SK-N-SH (cell line): Measurements from ENCODE around the gene VCAM1. TPM values are rescaled to one million over a fixed set of nuclear protein-coding genes. Genes with fewer than 3 reads are reported as not detected.

Experiments
- CTCF ChIA-PET: fragments of 300-600, 350-600 bp; formaldehyde crosslinking; extraction: SDS; loops from one replicate; lab custom pipeline; 2021; lab: Yijun Ruan, JAX
- POLR2A ChIA-PET: fragments of 350-600 bp; sonication (Branson Sonifier 250); formaldehyde crosslinking; extraction: SDS; loops from one replicate; lab custom pipeline; 2020; ENCODE audit warnings: antibody characterized with exemption, inconsistent platforms; lab: Yijun Ruan, JAX
- DNase-seq: peaks from one replicate; pipeline ENCODE4 v3.0.0; 2012
- H2AFZ ChIP-seq: fragments of 200-600 bp; sonication (generic); 2 replicates; pipeline ENCODE4 v1.8.1; 2016; ENCODE audit warnings: antibody characterized with exemption, mild to moderate bottlenecking, low read depth
- H3F3A ChIP-seq: fragments of 200-600 bp; sonication (generic); replicated peaks from 2 replicates; pipeline ENCODE3; 2016; ENCODE audit warnings: antibody characterized with exemption, mild to moderate bottlenecking; ENCODE audit not compliant: insufficient read depth
- H3K27ac ChIP-seq, 2 experiments: fragments of 200-500 bp in 1 of 2; fragments of 200-600 bp in 1 of 2; sonication (Bioruptor generic) in 1 of 2; sonication (generic), shearing (Covaris generic) in 1 of 2; 2 replicates each; pipeline versions ENCODE4 v1.5.1 to v1.6.1; 2014 to 2016; ENCODE audit warnings: low read depth in 2 of 2, inconsistent platforms in 1 of 2, low read length in 1 of 2, mild to moderate bottlenecking in 1 of 2, mixed read lengths in 1 of 2
- H3K27me3 ChIP-seq: fragments of 200-600 bp; sonication (generic), shearing (Covaris generic); 2 replicates; pipeline ENCODE4 v1.6.1; 2016; ENCODE audit warnings: mixed run types; ENCODE audit not compliant: insufficient read depth
- H3K36me3 ChIP-seq, 2 experiments: fragments of 200-500 bp in 1 of 2; fragments of 200-600 bp in 1 of 2; sonication (Bioruptor generic) in 1 of 2; sonication (generic) in 1 of 2; replicated peaks in 1 of 2; 2 replicates each; pipeline versions ENCODE3 to v1.5.1; 2014 to 2016; ENCODE audit warnings: low read length in 1 of 2, mild to moderate bottlenecking in 1 of 2; ENCODE audit not compliant: insufficient read depth in 2 of 2, control insufficient read depth in 1 of 2
- H3K4me1 ChIP-seq, 2 experiments: fragments of 200-500 bp in 1 of 2; fragments of 200-600 bp in 1 of 2; sonication (Bioruptor generic) in 1 of 2; sonication (generic), shearing (Covaris generic) in 1 of 2; 2 replicates each; pipeline versions ENCODE4 v1.5.1 to v1.6.1; 2014 to 2016; ENCODE audit warnings: low read depth in 1 of 2, low read length in 1 of 2, mixed run types in 1 of 2; ENCODE audit not compliant: insufficient read depth in 2 of 2, control insufficient read depth in 1 of 2
- H3K4me2 ChIP-seq: fragments of 200-600 bp; sonication (generic), shearing (Covaris generic); 2 replicates; pipeline ENCODE4 v1.6.1; 2017; ENCODE audit warnings: mixed run types
- H3K4me3 ChIP-seq, 2 experiments: fragments of 200-500 bp in 1 of 2; fragments of 200-600 bp in 1 of 2; sonication (Bioruptor generic) in 1 of 2; sonication (generic), shearing (Covaris generic) in 1 of 2; 2 replicates each; pipeline versions ENCODE4 v1.5.1 to v1.8.1; 2014 to 2016; ENCODE audit warnings: low read depth in 2 of 2, inconsistent platforms in 1 of 2, low read length in 1 of 2, mild to moderate bottlenecking in 1 of 2, mixed read lengths in 1 of 2, moderate library complexity in 1 of 2
- H3K79me2 ChIP-seq: fragments of 200-600 bp; sonication (generic); 2 replicates; pipeline ENCODE4 v1.8.1; 2017; ENCODE audit warnings: mild to moderate bottlenecking; ENCODE audit not compliant: insufficient read depth
- H3K9ac ChIP-seq: fragments of 200-600 bp; sonication (generic); 2 replicates; pipeline ENCODE4 v1.6.1; 2017; ENCODE audit warnings: mixed run types
- H3K9me2 ChIP-seq: fragments of 200-600 bp; sonication (generic); 2 replicates; pipeline ENCODE4 v1.6.1; 2017; ENCODE audit warnings: mixed run types
- H3K9me3 ChIP-seq: fragments of 200-600 bp; sonication (generic); 2 replicates; pipeline ENCODE4 v1.6.1; 2017; ENCODE audit warnings: mixed run types, mild to moderate bottlenecking, moderate library complexity
- H4K20me1 ChIP-seq: fragments of 200-600 bp; sonication (generic); 2 replicates; pipeline ENCODE4 v1.6.1; 2017; ENCODE audit warnings: mild to moderate bottlenecking, mixed run types; ENCODE audit not compliant: insufficient read depth
- FOSL2 ChIP-seq: IDR thresholded peaks from 2 replicates; pipeline ENCODE4 v1.4.0; 2012; ENCODE audit warnings: low read depth, mild to moderate bottlenecking, moderate library complexity, borderline replicate concordance
- IRF3 ChIP-seq: fragments of 150-350 bp; IDR thresholded peaks from 2 replicates; pipeline ENCODE4 v1.6.1; 2016; ENCODE audit warnings: mild to moderate bottlenecking, low read depth, low read length
- MAX ChIP-seq: IDR thresholded peaks from 2 replicates; pipeline ENCODE4 v1.4.0; 2012; ENCODE audit warnings: low read depth
- NRF1 ChIP-seq: IDR thresholded peaks from 2 replicates; pipeline ENCODE4 v1.6.1; 2012; ENCODE audit warnings: low read depth, mild to moderate bottlenecking, low read length
- PBX3 ChIP-seq: IDR thresholded peaks from 2 replicates; pipeline ENCODE4; 2012
- POLR2AphosphoS5 ChIP-seq: IDR thresholded peaks from 2 replicates; pipeline ENCODE4 v1.6.1; 2012; ENCODE audit warnings: low read depth, low read length
- REST ChIP-seq: IDR thresholded peaks from 2 replicates; pipeline ENCODE4 v1.6.1; 2012; ENCODE audit warnings: mild to moderate bottlenecking, low read depth, low read length, moderate library complexity
- RFX5 ChIP-seq: IDR thresholded peaks from 2 replicates; pipeline ENCODE4 v1.6.1; 2012; ENCODE audit warnings: mild to moderate bottlenecking, improper control_type of control experiment, low read length
- TCF12 ChIP-seq: IDR thresholded peaks from 2 replicates; pipeline ENCODE4 v1.4.0; 2012
- TEAD4 ChIP-seq: IDR thresholded peaks from 2 replicates; pipeline ENCODE4 v1.4.0; 2012; ENCODE audit warnings: mild to moderate bottlenecking, borderline replicate concordance; ENCODE audit not compliant: insufficient read depth
- WGBS: methylation state at CpG from one replicate; pipeline ENCODE4 v1.1.6; 2017; ENCODE audit warnings: low lambda C conversion rate; 5-methylcytosine and 5-hydroxymethylcytosine counted together
- polyA plus RNA-seq, 3 experiments: library from polyadenylated mRNA; depleted of rRNA; stranded (reverse); fragments of >200 nt; gene quantifications; 2 replicates each; pipeline ENCODE4 v1.2.3, GENCODE V29; 2012

VCAM1 gene
- polyA plus RNA-seq (2012; rRNA removed), result 5.0 and 7.2 TPM in 2 replicates
- 7.2 and 7.6 TPM in 2 replicates for polyA plus RNA-seq (2012; cell fraction: cytosol; rRNA removed)
- 3.7 and 10.9 TPM in 2 replicates for polyA plus RNA-seq (2012; cell fraction: nucleus; rRNA removed)

GRCh38 chr1:100719490-100719889, at the start of gene VCAM1:
Gene VCAM1 (plus strand): TSS chr1:100719742. CDS start chr1:100719861, 119 bp downstream.
- CTCF ChIA-PET, result no interaction called here
- Histone ChIP-seq H4K20me1 (no peaks in the 10 kb centered on the region), H3K27me3 (no peaks in the 10 kb centered on the region), H3K79me2 (no peaks in the 10 kb centered on the region), H3K9me3 (no peaks in the 10 kb centered on the region), H3K4me3 (peak within 1 kb of the TSS; percentile 21 to 39; a peak in 2 of 4 replicates), H3K4me1 (peaks cover 0 to 6% of the 10 kb centered on the region in 2 experiments; a peak in 3 of 4 replicates), H2AFZ (peak within 1 kb of the TSS; percentile 85), H3K4me2 (peak within 1 kb of the TSS; percentile 68), H3F3A (peaks cover 21% of the 10 kb centered on the region), H3K9ac (peak within 1 kb of the TSS; percentile 38; the same call in 1 of the 2 replicates), H3K9me2 (no peaks in the 10 kb centered on the region), H3K36me3 (no peaks in the 10 kb centered on the region), H3K27ac (peak within 1 kb of the TSS; percentile 86 to 90; a peak in 3 of 4 replicates)
- DNase-seq, result no peak
- TF ChIP-seq REST, result no peak
- TF ChIP-seq NRF1, result no peak
- TF ChIP-seq TCF12, result no peak
- TF ChIP-seq TEAD4, result no peak
- TF ChIP-seq PBX3, result no peak
- no peak for TF ChIP-seq MAX
- no peak for TF ChIP-seq IRF3
- POLR2A ChIA-PET, result no interaction called here
- 38% methylated on average over 7 of the region's 7 CpGs for WGBS

GRCh38 chr1:100670083-100670482, 49.5 kb upstream of the VCAM1 start:
- Histone ChIP-seq H3K36me3 (peaks cover 0 to 3% of the 10 kb centered on the region in 2 experiments), H4K20me1 (no peaks in the 10 kb centered on the region), H3F3A (no peaks in the 10 kb centered on the region), H3K27ac (no peak overlapping the region), H2AFZ (no peak overlapping the region), H3K9me2 (no peaks in the 10 kb centered on the region), H3K4me3 (no peak overlapping the region), H3K9me3 (no peaks in the 10 kb centered on the region), H3K9ac (no peak overlapping the region), H3K27me3 (no peaks in the 10 kb centered on the region), H3K4me1 (no peaks in the 10 kb centered on the region), H3K4me2 (no peak overlapping the region), H3K79me2 (no peaks in the 10 kb centered on the region)
- POLR2A ChIA-PET, result no interaction called here
- no peak for TF ChIP-seq MAX
- TF ChIP-seq FOSL2, result no peak
- no peak for TF ChIP-seq IRF3
- no peak for TF ChIP-seq RFX5
- TF ChIP-seq TCF12, result no peak
- no peak for TF ChIP-seq POLR2AphosphoS5
- CTCF ChIA-PET, result no interaction called here
- no peak for DNase-seq
- 38% methylated on average over 1 of the region's 1 CpG for WGBS
